H1 (cell line): ENCODE results near the gene PKP3. TPM values are rescaled to one million over a fixed set of nuclear protein-coding genes. Genes with fewer than 3 reads are reported as not detected.

Experiments
- ATF2 ChIP-seq: IDR thresholded peaks from 2 replicates; pipeline ENCODE4 v1.6.1; 2012; ENCODE audit warnings: low read length, inconsistent platforms
- CBX8 ChIP-seq: fragments of 300-800, 300-1000 bp; sonication (generic); IDR thresholded peaks from 2 replicates; pipeline ENCODE4 v1.7.1; 2016; ENCODE audit warnings: low read depth, low read length, borderline replicate concordance
- CREB1 ChIP-seq: IDR thresholded peaks from 2 replicates; pipeline ENCODE4 v1.6.1; 2012; ENCODE audit warnings: inconsistent platforms
- CTCF ChIP-seq, 3 experiments: IDR thresholded peaks; 1 replicate in 2 of 3; 2 replicates in 1 of 3; pipeline versions ENCODE4 v1.5.1 to v1.6.1; 2011; ENCODE audit warnings: low read length in 3 of 3, mild to moderate bottlenecking in 3 of 3, inconsistent platforms in 2 of 3, low read depth in 1 of 3, moderate library complexity in 1 of 3; ENCODE audit not compliant: insufficient read depth in 1 of 3; ENCODE audit errors: control extremely low read depth in 1 of 3
- HDAC6 ChIP-seq: IDR thresholded peaks from one replicate; pipeline ENCODE4 v1.7.1; 2012; ENCODE audit warnings: low read depth, mild to moderate bottlenecking, inconsistent platforms, low read length, moderate library complexity
- JUN ChIP-seq: IDR thresholded peaks from 2 replicates; pipeline ENCODE4 v1.6.1; 2011; ENCODE audit warnings: low read depth, mild to moderate bottlenecking, improper control_type of control experiment, low read length
- KDM4A ChIP-seq: IDR thresholded peaks from one replicate; pipeline ENCODE4 v1.7.1; 2012; ENCODE audit warnings: low read depth, mild to moderate bottlenecking, moderate library complexity, low read length, inconsistent platforms; ENCODE audit not compliant: severe bottlenecking
- KDM5A ChIP-seq: fragments of 200-600 bp; IDR thresholded peaks from 2 replicates; pipeline ENCODE4 v1.7.1; 2012; ENCODE audit warnings: mild to moderate bottlenecking, low read length, inconsistent platforms, mixed read lengths
- NANOG ChIP-seq: IDR thresholded peaks from 2 replicates; pipeline ENCODE4 v1.6.1; 2011; ENCODE audit warnings: low read length, low read depth, mild to moderate bottlenecking, inconsistent platforms; ENCODE audit not compliant: insufficient read depth, poor library complexity, severe bottlenecking
- RBBP5 ChIP-seq: IDR thresholded peaks from 2 replicates; pipeline ENCODE4 v1.7.1; 2012; ENCODE audit warnings: low read depth, mild to moderate bottlenecking, inconsistent platforms, low read length, moderate library complexity, borderline replicate concordance
- RNF2 ChIP-seq: fragments of 200-900, 300-1000 bp; sonication (generic); IDR thresholded peaks from 2 replicates; pipeline ENCODE4 v1.7.1; 2016; ENCODE audit warnings: borderline replicate concordance, low read depth, mild to moderate bottlenecking, antibody characterized with exemption, low read length; ENCODE audit not compliant: poor library complexity, severe bottlenecking; ENCODE audit errors: missing control alignments
- SIRT6 ChIP-seq: IDR thresholded peaks from one replicate; pipeline ENCODE4 v1.7.1; 2012; ENCODE audit warnings: low read length, inconsistent platforms
- TAF1 ChIP-seq: IDR thresholded peaks from 2 replicates; pipeline ENCODE4 v1.6.1; 2011; ENCODE audit warnings: mild to moderate bottlenecking, low read depth, low read length
- USF2 ChIP-seq: IDR thresholded peaks from 2 replicates; pipeline ENCODE4 v1.6.1; 2011; ENCODE audit warnings: low read length, improper control_type of control experiment
- YY1 ChIP-seq: IDR thresholded peaks from 2 replicates; pipeline ENCODE4 v1.6.1; 2011; ENCODE audit warnings: low read depth, mild to moderate bottlenecking, low read length
- ZNF274 ChIP-seq: IDR thresholded peaks from 2 replicates; pipeline ENCODE4 v1.7.0; 2012; ENCODE audit warnings: low read length, borderline replicate concordance; ENCODE audit errors: extremely low read depth
- polyA plus RNA-seq, 7 experiments: library from polyadenylated mRNA; depleted of rRNA in 3 of 7; stranded (reverse) in 5 of 7; unstranded in 2 of 7; fragments of >200 nt in 5 of 7; fragments of 200-250 nt in 2 of 7; gene quantifications; 1 replicate in 5 of 7; 2 replicates in 1 of 7; 4 replicates in 1 of 7; pipeline versions ENCODE4 v1.2.1 to v1.2.3, GENCODE V29; 2011 to 2013; ENCODE audit warnings: missing spikeins in 2 of 7, mixed read lengths in 2 of 7
- total RNA-seq: library from RNA; stranded (reverse); fragmentation: NEBNext Ultra II Directional; extraction: Animal tissue kit (Norgen Biotek cat#: 25700); gene quantifications from 2 replicates; pipeline ENCODE4 v1.2.1, GENCODE V29; 2021

Gene PKP3
- total and polyA plus RNA-seq, 2 of the 8 experiments (the other 6 are each of a cell fraction or from before 2014, with no cell fraction given) = 16.7 to 28.7 TPM

- peak in 2 of 3 experiments; percentile 12 to 28; a peak in 3 of 4 replicates for TF ChIP-seq CTCF (IDR thresholded peaks at IDR 0.05; ENCODE audit: control extremely low read depth in 1 of 3, insufficient read depth in 1 of 3, low read depth in 1 of 3, low read length in 3 of 3)
- no peak for TF ChIP-seq SIRT6
- no peak for TF ChIP-seq NANOG
- peak; percentile 26 for TF ChIP-seq KDM4A
- TF ChIP-seq KDM5A = no peak
- TF ChIP-seq CBX8 = no peak
- TF ChIP-seq CREB1 = no peak
- TF ChIP-seq HDAC6 = no peak
- no peak for TF ChIP-seq RBBP5
- TF ChIP-seq RNF2 = no peak
- no peak for TF ChIP-seq ZNF274
- no peak for TF ChIP-seq YY1
- TF ChIP-seq JUN = no peak
- TF ChIP-seq ATF2 = no peak
- 0 out of 2 replicates have a peak, but pooled peaks have one; percentile 18 for TF ChIP-seq TAF1
- TF ChIP-seq USF2 = no peak
- TF ChIP-seq, all 59 proteins: peak for 9
These were observed 13.0 kb downstream of the PKP3 start (continued) for GRCh38 chr11:406796-407650.
